ENCODE data around the gene ATG16L2.

ATG16L2 gene

GRCh38 chr11:72773291-72773690 lies 40.9 kb upstream of the ATG16L2 start:
- no peaks in the 10 kb centered on the region for H3K9me3 ChIP-seq (ENCODE audit: insufficient read depth, low read length)
- H3K9ac ChIP-seq (ENCODE audit: low read length): no peak overlapping the region
- no peaks in the 10 kb centered on the region for H3K27me3 ChIP-seq (ENCODE audit: low read length)
- H3K79me2 ChIP-seq (ENCODE audit: insufficient read depth, low read length): no peaks in the 10 kb centered on the region
- H3K9me2 ChIP-seq (replicated peaks; ENCODE audit: insufficient read depth, low read length): no peaks in the 10 kb centered on the region
- no peak overlapping the region for H3K27ac ChIP-seq (ENCODE audit: low read depth, low read length)
- H3K4me3 ChIP-seq (ENCODE audit: insufficient read depth, low read length, poor library complexity, severe bottlenecking): no peak overlapping the region
- no peaks in the 10 kb centered on the region for H4K20me1 ChIP-seq (ENCODE audit: low read depth, low read length)
- no peaks in the 10 kb centered on the region for H3F3A ChIP-seq (ENCODE audit: insufficient read depth)
- TF ChIP-seq, protein P1, sequence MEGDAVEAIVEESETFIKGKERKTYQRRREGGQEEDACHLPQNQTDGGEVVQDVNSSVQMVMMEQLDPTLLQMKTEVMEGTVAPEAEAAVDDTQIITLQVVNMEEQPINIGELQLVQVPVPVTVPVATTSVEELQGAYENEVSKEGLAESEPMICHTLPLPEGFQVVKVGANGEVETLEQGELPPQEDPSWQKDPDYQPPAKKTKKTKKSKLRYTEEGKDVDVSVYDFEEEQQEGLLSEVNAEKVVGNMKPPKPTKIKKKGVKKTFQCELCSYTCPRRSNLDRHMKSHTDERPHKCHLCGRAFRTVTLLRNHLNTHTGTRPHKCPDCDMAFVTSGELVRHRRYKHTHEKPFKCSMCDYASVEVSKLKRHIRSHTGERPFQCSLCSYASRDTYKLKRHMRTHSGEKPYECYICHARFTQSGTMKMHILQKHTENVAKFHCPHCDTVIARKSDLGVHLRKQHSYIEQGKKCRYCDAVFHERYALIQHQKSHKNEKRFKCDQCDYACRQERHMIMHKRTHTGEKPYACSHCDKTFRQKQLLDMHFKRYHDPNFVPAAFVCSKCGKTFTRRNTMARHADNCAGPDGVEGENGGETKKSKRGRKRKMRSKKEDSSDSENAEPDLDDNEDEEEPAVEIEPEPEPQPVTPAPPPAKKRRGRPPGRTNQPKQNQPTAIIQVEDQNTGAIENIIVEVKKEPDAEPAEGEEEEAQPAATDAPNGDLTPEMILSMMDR (IDR thresholded peaks at IDR 0.05; ENCODE audit: insufficient read depth, low read length, poor library complexity, severe bottlenecking): no peak
- TF ChIP-seq EZH2phosphoT487 (conservative IDR thresholded peaks at IDR 0.05; ENCODE audit: low read length): no peak
- H3K36me3 ChIP-seq (ENCODE audit: low read length): no peaks in the 10 kb centered on the region
- H3K4me2 ChIP-seq (ENCODE audit: low read depth, low read length, poor library complexity, severe bottlenecking): no peak overlapping the region
- no peak overlapping the region for H2AFZ ChIP-seq (ENCODE audit: low read depth, low read length, severe bottlenecking)

DNA sequence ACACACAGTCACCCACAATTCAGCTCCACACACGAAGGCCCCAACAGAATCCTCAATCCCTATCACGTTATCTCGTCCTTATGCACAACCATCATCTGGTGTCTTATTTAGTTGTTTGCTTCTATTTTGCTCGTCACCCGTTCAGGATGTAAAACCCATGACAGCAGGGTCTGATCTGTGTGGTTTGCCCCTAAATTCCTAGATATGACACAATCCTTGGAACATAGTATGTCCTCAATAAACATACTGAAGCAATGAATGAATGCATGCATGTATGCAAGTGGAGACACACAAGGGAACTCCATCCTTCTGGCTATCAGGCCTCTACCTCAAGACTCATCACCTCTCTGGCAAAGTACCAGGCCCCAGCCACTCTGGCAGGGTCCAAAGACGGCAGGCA lies 40.5 kb upstream of the ATG16L2 start:
- no peaks in the 10 kb centered on the region for H3K79me2 ChIP-seq (ENCODE audit: insufficient read depth, low read length)
- H3K27me3 ChIP-seq (ENCODE audit: low read length): no peaks in the 10 kb centered on the region
- H3K4me3 ChIP-seq (ENCODE audit: insufficient read depth, low read length, poor library complexity, severe bottlenecking): no peak overlapping the region
- no peaks in the 10 kb centered on the region for H3K9me3 ChIP-seq (ENCODE audit: insufficient read depth, low read length)
- H3K9me2 ChIP-seq (replicated peaks; ENCODE audit: insufficient read depth, low read length): no peaks in the 10 kb centered on the region
- no peaks in the 10 kb centered on the region for H4K20me1 ChIP-seq (ENCODE audit: low read depth, low read length)
- H3F3A ChIP-seq (ENCODE audit: insufficient read depth): no peaks in the 10 kb centered on the region
- no peaks in the 10 kb centered on the region for H3K36me3 ChIP-seq (ENCODE audit: low read length)
- TF ChIP-seq EZH2phosphoT487 (conservative IDR thresholded peaks at IDR 0.05; ENCODE audit: low read length): no peak
- TF ChIP-seq, protein P1 (IDR thresholded peaks at IDR 0.05; ENCODE audit: insufficient read depth, low read length, poor library complexity, severe bottlenecking): no peak
- H3K27ac ChIP-seq (ENCODE audit: low read depth, low read length): no peak overlapping the region
- no peak overlapping the region for H2AFZ ChIP-seq (ENCODE audit: low read depth, low read length, severe bottlenecking)
- no peak overlapping the region for H3K9ac ChIP-seq (ENCODE audit: low read length)
- no peak overlapping the region for H3K4me2 ChIP-seq (ENCODE audit: low read depth, low read length, poor library complexity, severe bottlenecking)

GRCh38 chr11:72774499-72774898 lies 39.7 kb upstream of the ATG16L2 start:
- no peaks in the 10 kb centered on the region for H3K9me3 ChIP-seq (ENCODE audit: insufficient read depth, low read length)
- no peak for TF ChIP-seq EZH2phosphoT487 (conservative IDR thresholded peaks at IDR 0.05; ENCODE audit: low read length)
- TF ChIP-seq, protein P1 (IDR thresholded peaks at IDR 0.05; ENCODE audit: insufficient read depth, low read length, poor library complexity, severe bottlenecking): no peak
- no peak overlapping the region for H3K4me2 ChIP-seq (ENCODE audit: low read depth, low read length, poor library complexity, severe bottlenecking)
- no peak overlapping the region for H2AFZ ChIP-seq (ENCODE audit: low read depth, low read length, severe bottlenecking)
- no peaks in the 10 kb centered on the region for H3K9me2 ChIP-seq (replicated peaks; ENCODE audit: insufficient read depth, low read length)
- H3K27me3 ChIP-seq (ENCODE audit: low read length): no peaks in the 10 kb centered on the region
- H4K20me1 ChIP-seq (ENCODE audit: low read depth, low read length): no peaks in the 10 kb centered on the region
- no peaks in the 10 kb centered on the region for H3K36me3 ChIP-seq (ENCODE audit: low read length)
- no peak overlapping the region for H3K4me3 ChIP-seq (ENCODE audit: insufficient read depth, low read length, poor library complexity, severe bottlenecking)
- H3F3A ChIP-seq (ENCODE audit: insufficient read depth): no peaks in the 10 kb centered on the region
- H3K27ac ChIP-seq (ENCODE audit: low read depth, low read length): no peak overlapping the region
- H3K9ac ChIP-seq (ENCODE audit: low read length): no peak overlapping the region
- H3K79me2 ChIP-seq (ENCODE audit: insufficient read depth, low read length): no peaks in the 10 kb centered on the region
